Thoracic aorta endothelial cell (primary cell): ENCODE results near the gene SERTAD1. TPM values are rescaled to one million over a fixed set of nuclear protein-coding genes. Genes with fewer than 3 reads are reported as not detected.

Experiments
- small RNA-seq: library from RNA; depleted of rRNA; stranded (forward); fragments of <200 nt; gene quantifications from one replicate; pipeline ENCODE3, GENCODE V24; 2012
- total RNA-seq: library from RNA; depleted of rRNA; stranded (reverse); fragments of >200 nt; gene quantifications from 2 replicates; pipeline ENCODE4 v1.2.3, GENCODE V29; 2012

Gene SERTAD1, protein sequence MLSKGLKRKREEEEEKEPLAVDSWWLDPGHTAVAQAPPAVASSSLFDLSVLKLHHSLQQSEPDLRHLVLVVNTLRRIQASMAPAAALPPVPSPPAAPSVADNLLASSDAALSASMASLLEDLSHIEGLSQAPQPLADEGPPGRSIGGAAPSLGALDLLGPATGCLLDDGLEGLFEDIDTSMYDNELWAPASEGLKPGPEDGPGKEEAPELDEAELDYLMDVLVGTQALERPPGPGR
- total RNA-seq: 8.8 and 13.4 TPM in 2 replicates

DNA sequence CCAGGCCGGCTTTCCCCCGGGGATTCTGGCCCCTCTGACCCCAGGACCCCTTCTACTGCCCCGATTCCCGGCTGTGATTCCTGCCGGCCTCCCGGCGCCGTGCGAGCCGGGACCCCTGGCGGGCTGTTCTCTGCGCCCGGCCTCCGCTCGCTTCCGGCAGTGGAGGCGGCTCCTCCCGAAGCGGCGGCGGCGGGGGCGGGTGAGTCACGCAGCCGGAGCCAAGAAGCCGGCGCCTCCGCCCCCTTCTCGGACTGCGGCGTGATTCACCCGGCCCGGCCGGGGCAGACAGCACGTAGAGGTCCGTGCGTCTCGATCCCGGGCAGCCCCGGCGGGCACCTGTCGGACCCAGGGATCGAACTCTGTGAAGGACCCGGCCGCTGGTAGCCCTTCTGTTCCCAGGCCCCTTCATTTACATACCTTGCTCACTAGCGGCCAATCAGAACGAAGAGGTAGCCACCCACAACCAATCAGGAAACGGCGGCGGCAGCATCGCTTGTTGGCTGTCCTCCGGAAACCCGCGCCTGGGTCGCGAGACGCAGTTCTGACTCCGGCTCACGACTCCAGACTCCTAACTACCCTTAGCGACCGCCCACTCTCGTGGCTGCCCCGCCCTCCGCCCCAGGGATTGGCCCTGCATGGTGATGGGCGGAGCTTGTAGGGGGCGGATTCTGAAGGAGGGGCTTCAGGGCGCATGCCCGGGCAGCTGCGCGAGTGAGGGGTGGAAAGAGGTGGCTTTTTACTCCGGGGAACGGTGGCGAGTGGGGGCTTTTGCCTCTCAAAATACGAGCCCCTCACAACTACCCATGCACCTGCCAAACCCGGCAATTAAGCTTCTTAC lies at the start of gene SERTAD1:
TSS of gene SERTAD1 (minus strand) at position 543 of the 838 bp plus-strand sequence. CDS start 2,446 bp downstream, outside the sequence.

DNA sequence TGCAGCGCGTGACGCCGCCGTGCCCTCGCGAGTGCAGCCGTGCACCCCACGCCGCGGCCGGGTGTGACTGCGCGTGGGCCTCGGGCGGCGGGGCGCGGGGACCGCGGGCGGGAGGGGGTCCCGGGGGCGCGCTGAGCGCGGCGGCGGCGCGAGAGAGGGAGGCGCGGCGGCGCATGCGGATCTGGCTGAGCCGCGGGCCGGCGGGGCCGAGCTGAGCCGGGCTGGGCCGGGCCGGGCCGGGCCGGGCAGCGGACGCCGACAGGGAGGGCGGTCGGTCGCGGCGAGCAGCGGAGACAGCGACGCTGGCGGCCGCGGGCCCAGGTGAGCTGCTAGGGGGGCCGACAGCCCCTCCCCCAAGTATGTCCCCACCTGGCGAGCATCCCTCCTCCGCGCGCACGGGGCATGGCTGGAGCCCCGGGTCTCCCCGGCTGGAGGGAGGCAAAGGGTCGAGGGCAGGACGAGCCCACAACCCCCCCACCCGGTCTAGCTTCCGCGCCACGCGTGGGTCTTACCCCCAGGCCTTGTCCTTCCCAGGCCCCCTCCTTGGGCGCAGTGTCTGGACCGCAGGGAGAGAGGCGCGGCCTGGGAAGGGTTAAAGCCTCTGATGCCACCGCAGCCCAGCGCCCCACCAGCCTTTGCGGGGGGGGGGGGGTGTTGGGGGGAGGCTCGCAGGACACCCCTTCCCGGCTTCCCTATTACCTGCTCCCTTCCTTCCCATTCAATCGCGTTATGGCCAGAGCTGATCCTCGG lies 41.4 kb upstream of the SERTAD1 start, which contains the start of gene SPTBN4:
TSS of gene SPTBN4 (plus strand) at position 17 of the 750 bp plus-strand sequence. CDS start 5,621 bp downstream, outside the sequence.

DNA sequence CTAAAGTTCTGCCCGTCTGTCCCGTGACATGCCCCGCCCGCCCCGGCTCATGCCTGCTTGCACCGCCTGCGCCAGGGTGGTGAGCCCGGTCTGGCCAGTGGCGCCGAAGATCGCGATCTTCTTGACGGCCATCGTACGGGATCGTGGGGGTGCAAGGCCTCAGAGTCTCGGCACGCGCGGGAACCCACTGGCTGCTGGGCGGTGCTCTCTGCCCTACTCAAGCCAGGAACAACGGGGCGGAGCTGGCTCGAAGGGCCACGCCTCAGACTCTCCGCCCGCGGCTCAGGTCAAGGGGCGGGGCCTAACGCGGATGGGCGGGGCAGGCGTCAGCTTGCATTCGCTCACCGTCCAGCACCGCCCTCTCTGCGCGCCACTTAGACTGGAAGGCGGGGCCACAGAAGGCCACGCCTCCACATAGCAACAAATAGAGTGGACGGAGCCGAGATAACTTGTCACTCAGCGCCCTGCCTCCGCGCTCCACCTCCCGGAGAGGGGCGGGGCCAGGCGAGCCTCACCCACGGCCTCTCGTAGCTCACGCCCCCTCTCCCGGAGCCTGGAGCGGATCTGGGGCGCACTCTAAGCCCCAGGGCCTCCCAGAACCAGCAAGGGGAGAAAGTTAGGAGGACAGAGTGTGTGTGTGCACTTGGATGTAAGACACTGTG lies 39.9 kb upstream of the SERTAD1 start, which contains the start of gene BLVRB:
TSS of gene BLVRB (minus strand) at position 189 of the 662 bp plus-strand sequence. CDS start at position 132, 57 bp downstream.

DNA sequence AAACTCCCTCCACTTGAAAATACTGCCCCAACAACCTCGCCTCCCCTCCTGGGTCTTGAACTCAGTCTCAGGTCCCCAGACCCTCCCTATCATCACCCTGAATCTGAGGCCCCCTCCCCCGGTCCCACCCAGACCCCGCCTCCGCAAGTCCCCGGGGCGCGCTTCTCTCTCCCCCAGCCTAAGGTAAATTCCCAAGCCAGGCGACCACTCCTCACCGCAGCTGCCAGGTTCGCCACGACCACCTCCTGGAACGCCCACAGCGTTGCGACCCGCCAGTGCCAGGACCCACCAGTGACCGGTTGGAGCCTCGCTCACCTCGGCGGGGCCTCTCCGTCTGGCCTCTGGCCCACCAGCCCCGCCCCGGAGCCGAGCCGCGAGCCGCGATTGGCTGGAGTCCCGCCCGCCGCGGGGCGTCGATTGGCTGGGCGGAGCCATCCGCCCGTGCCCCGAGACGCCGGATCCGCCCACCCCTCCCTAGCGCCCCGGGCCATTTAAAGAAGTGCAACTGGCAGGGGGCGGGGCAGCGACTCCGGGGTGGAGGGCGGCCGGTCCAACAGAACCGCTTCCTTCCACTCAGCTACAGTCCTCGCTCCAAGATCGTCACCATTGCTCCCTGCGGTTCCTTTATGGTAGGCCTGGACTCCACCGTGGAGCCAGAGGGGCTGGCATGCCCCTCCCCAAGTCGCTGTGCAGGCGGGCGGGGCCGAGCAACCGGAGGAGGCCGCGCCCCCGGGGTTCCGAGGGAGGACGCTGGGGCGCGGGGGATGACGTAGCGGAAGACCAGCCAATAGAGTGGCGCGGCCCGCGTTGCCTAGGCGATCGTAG lies 18.4 kb upstream of the SERTAD1 start, which contains the start of gene SERTAD3:
TSS of gene SERTAD3 (minus strand) at position 336 of the 825 bp plus-strand sequence. CDS start 2,255 bp downstream, outside the sequence.

DNA sequence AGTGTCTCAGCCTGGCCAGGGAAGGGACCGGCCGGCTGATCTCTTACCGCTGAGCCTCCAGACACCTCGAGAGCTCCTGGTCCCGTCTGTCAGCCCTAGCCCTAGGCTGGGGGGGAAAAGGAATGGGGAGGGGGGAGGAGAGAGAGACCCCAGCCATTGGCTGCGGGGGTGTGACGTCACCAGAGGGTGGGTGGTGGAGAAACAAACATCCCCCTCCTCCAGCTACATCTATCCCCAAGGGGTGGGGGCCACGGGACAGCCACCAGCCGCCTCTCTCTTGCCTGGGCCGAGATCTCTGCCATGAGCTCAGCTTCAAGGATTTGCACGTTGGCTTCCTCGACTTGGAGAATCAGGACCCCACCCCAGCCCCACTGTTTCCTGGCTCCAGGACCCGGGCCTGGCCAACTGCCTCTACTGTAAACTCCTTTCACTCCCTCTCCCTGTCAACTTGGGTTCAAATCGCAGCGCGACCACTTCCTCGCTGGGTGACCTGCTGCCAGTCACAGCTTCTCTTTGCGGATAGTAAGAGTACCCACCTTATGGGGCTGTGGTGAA lies 12.4 kb downstream of the SERTAD1 start, which contains the start of gene PRX:
TSS of gene PRX (minus strand) at position 88 of the 555 bp plus-strand sequence. CDS start 5,446 bp downstream, outside the sequence.

DNA sequence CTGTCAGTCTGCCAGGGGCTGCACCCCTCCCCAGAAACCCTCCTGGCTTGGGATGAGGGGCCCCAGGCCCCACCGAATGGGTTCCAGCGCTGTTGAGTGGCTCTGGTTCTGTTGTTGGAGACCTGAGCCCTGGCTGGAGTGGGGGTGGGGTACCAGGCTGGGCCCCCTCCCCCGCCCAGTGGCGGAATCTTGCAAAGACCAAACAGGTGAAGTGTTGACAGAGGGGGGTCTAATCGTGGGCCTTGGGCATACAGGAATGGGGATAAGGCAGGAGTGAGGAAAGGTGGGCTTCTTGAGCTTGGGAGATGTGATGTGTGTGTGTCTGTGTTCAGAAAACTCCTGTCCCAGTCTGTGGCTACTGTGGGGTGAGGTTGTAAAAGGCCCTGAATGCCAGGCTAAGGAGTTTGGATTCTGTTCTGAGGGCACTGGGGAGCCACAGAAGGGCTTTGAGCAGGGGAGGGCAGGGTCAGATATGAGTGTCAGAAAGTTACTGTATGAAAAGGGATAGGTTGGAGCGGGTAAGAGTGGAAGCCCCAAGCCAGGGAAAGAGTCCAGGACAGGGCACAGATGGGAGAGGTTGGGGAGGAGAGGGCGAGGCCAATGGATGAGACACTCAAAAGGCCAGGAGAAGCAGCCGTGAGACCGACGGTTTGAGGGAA lies 35.6 kb downstream of the SERTAD1 start, which contains the start of gene HIPK4:
TSS of gene HIPK4 (minus strand) at position 98 of the 659 bp plus-strand sequence. CDS start 279 bp downstream, outside the sequence.

Small RNAs within 50 kb of the gene (small RNA-seq; reads per million reads assigned to genes)
- gene RF00017: not detected

Other genes with a start within 250 kb of the SERTAD1 start
- 7.3 and 8.4 TPM in 2 replicates for gene MAP3K10, start 234.6 kb downstream of the SERTAD1 start, total RNA-seq
- not detected in 2 replicates for gene TTC9B, start 207.6 kb downstream of the SERTAD1 start, total RNA-seq
- not detected in 2 replicates for gene CCNP, start 199.3 kb downstream of the SERTAD1 start, total RNA-seq
- gene AKT2, start 140.6 kb downstream of the SERTAD1 start, total RNA-seq: 39.2 and 49.1 TPM in 2 replicates
- 7.3 and 11.1 TPM in 2 replicates for gene C19orf47, start 77.6 kb downstream of the SERTAD1 start, total RNA-seq
- 103 and 122 TPM in 2 replicates for gene PLD3, start 77.3 kb downstream of the SERTAD1 start, total RNA-seq
- not detected in 2 replicates for gene HIPK4, start 35.8 kb downstream of the SERTAD1 start, total RNA-seq
- gene PRX, start 12.6 kb downstream of the SERTAD1 start, total RNA-seq: 1.1 and 1.2 TPM in 2 replicates
- gene SERTAD3, start 18.3 kb upstream of the SERTAD1 start, total RNA-seq: 10.4 and 13.2 TPM in 2 replicates
- gene BLVRB, start 39.8 kb upstream of the SERTAD1 start, total RNA-seq: 36.6 and 37.5 TPM in 2 replicates
- 0.07 TPM in 1 of 2 replicates, not detected in the other for gene SPTBN4, start 41.0 kb upstream of the SERTAD1 start, total RNA-seq
- 20.7 and 31.9 TPM in 2 replicates for gene SHKBP1, start 150.9 kb upstream of the SERTAD1 start, total RNA-seq
- 11.6 and 13.3 TPM in 2 replicates for gene LTBP4, start 175.4 kb upstream of the SERTAD1 start, total RNA-seq